Forelimb muscle (tissue), 1 donor: ENCODE measurements around the gene CLRN1. TPM values are rescaled to one million over a fixed set of nuclear protein-coding genes. Genes with fewer than 3 reads are reported as not detected.

Experiments
- DNase-seq: peaks from one replicate; pipeline ENCODE4 v3.0.0-alpha.2; 2013; ENCODE audit warnings: low read depth
- polyA plus RNA-seq: library from polyadenylated mRNA; unstranded; fragments of 120-200 nt; gene quantifications from one replicate; pipeline ENCODE4 v1.2.1, GENCODE V29; 2013; ENCODE audit not compliant: insufficient read length

The CLRN1 gene
- polyA plus RNA-seq, 1 donor = 0.23 TPM

DNA sequence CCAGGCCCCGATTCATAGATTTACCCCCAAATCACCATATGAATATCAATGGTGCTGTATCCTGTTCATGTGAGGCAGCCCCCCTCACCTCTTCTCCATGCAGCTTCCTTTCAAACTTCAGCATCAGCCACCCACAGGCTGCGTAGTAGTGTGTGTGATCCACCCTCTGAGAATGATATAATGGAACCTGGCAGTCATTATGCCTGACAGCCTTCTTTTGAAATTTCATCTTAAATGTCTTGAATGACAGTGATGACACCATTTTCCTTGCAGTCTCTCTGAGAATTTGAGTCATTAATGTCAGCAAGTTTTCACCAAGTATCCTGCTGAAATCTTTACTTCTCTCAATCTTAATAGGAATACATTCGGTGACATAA, 3.5 kb upstream of the CLRN1 start:
- DNase-seq = no peak

DNA sequence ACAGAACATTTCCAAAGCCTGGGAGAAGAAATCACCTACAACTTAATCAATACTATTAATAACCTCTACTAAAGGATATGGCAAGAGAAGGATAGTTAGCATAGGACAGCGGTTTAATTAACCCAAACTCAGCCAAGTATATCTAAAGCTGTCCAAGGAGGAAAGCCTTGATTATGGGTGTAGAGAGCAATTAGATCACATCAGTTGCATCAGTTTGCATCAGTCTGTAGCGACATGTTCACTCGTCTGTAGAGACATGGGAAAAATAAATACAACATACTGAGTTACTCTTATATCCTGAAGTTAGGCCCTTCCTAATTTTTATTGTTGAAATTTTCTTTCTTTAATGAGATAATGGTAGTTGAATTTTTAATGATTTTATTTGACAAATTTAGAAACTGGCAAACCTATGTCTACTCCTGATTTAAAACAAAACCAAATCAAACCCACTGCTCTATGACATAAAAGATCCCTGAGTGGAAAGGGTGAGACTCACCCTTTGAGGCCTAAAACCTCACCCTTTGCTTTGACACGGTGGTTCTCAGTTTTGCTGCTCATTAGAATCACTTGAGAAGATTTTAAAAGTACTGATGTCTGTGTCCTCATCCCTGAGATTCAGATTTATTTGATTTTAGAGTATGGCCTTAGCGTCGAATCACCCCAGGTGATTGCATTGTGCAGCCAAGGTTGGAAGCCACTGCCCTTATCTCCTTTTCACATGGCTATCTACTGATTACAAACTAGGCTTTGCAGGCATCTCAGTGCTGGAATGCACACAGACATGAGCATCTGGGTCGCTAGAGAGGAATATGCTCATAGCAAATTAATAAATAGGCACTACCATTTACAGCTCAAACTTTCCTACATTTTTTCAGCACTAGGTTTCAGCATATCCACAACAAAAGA, 2.8 kb upstream of the CLRN1 start:
- DNase-seq = no peak

DNA sequence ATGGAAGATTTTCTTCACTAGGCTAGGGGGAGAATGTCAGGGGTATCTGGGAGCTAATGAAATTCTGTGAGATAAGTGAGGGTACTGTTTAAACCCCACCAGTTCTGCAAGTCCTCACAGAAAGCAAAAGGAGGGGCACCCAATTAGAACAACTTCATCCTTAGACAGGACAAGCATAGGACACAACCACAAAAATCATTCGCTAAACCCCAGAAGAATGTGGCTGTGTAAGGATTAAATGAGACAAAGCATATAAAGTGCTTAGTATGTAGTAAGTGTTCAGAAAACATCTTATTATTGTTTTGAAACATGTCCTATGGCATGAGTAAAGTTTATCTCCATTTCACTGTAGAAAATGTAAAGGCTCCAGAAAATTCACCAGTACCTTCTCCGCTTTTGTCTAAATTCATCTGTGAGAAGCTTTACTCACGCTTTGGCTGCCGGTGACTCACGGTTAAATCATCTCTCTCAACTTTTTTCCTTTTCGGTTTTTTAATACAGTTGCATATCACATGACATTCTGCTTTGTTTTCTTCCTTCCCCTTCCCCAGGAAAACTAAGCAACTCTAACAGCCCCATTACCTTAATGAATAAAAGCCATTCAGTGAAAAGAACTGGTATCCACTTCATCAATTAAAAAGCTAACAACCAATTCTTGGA, 1.7 kb downstream of the CLRN1 start:
- DNase-seq = no peak

DNA sequence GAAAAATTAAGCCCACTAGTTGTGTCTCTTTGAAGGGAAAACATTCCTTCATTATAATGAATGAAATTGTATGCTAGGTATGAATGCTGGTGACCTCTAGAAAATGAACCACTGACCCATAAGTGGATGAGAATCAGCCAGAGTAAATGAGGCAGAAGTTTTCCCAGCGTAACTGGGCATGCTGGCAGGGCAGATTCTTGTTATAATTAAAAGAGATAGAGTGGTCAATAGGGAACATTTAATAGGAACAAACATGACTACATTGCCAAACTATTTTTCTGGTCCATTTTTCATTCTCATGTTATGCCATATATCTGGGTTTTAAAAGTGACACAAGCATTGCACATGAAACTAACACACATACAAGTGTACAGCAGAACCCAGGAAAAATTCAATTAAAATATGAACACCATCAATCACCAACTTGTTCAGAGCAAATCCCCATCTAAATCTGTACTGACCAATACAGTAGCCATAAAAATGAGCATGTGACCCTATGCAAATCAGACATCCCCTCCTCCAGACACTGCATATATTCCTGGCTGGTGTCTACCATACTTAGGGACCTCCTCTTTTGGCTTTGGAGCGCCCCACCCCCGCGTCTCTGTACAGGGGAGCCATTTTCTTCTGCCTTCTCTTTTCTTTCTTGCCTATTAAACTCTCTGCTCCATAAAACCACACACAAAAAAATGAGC, 4.0 kb downstream of the CLRN1 start:
- no peak for DNase-seq

DNA sequence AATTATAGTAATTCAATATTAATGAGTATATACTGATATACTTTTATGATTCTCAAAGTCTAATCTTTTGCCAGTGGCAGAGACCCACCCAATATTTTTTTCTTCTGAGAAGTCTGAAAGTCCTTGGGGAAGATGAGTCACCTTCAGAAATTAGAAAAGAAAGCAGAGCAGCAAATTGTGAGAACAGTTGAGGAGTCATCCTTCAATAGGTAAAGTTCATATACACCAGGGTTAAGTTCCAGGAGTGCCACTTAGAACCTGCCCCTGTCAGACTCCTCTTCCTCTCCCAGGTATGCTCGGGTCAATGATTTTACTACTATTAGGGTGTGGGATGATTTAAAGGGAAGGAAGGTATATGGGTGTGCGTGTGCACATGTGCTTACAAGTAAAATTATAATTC, 7.1 kb downstream of the CLRN1 start:
- DNase-seq = no peak

DNA sequence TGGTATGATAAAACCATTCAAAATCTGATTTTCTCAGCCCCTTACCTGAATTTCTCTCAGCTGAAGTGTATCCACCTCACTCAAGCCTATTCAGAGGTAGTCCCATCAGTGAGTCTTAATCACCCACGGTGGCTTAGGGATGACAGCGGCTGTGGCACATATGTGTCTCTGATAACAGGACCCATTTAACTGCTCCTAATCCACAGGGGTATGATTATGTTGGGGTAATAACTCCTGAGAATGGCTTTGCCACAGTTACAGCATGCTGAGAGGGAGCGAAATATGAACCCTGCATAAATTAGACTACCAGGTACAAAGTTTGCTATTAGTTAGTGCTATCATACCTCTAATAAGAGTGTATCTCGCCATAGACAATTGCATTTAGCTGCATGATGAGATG, 10.6 kb downstream of the CLRN1 start:
- DNase-seq = no peak

DNA sequence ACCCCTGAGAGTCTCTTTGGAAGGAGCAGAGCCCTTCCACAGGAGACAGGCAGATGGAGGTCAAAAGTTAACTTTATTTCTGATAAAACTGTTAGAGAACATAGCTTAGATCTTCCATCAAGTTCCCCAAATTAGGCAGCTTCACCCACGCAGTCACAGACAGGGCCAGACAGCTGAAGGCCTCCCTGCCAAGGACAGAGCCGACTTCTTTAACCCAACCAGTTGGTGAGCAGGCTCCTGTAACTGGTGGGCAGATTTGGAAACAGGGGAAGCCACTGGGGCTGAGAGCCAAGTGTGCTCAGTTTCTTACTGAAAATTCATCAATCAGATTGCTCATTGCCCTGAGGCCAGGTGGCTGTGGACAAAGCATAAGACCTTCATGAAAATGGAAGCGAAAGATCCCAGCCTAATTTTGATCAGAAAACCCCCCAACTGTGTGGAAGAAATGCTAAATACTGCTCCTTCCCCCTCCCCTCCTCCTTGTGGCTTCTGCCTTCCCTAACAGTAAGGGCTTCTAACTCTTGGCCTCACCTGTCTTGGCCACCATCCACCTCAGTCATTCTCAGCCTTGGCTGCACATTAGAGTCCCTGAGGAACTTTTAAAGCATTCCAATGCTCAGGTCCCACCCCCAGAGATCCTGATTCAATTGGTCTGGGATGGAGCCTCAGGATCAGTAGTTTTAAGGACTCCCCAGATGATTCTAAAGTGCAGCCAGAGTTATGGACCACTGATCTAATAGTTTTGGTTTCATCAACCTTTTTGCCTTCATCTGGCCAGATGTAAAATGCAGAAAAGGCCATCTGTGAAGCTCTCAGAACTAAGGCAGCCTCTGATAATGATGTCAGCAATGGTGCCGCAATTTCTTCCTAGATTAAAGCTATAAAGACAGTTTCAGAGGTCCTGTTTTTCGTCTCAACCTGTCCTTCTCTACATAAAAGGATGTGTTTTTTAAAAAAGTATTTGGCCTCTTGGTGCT, 11.5 kb downstream of the CLRN1 start:
- DNase-seq = no peak

DNA sequence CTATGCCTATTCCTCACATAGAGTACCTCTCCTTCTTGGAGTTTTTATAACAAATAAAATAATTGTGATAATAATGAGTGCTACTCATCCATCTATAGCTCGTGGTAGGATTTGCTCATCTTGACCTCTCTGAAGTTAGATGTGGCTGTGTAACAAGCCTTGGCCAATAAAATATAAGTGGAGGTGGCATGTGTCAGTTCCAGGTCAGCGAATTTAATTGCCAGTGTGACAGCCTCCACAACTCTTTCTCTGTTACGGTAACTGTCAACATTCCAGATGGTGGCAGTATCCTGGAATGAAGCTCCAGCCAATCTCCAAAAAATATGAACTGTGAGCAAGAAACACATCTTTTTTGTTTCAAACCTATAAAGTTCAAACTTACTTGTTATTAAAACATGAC, 13.8 kb downstream of the CLRN1 start:
- DNase-seq = no peak

DNA sequence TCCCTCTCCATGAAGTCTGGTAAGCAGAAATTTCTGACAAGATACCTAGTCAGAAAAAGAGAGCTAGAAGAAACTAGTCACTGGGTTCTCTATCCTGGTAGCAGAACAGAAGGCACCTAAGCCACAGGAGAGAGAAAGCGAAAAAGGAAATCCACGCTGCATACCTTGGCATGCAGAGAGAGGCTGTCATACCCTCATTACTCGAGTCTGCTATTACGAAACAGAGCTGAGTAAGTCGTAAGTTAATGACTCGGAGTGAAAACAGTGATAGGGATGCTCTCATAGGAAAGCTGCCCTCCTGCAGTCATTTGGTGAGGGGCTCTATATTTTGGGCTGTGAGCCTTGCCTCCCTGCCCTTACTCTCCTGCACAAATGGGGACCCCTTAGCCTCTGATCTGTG, 16.2 kb downstream of the CLRN1 start:
- no peak for DNase-seq

DNA sequence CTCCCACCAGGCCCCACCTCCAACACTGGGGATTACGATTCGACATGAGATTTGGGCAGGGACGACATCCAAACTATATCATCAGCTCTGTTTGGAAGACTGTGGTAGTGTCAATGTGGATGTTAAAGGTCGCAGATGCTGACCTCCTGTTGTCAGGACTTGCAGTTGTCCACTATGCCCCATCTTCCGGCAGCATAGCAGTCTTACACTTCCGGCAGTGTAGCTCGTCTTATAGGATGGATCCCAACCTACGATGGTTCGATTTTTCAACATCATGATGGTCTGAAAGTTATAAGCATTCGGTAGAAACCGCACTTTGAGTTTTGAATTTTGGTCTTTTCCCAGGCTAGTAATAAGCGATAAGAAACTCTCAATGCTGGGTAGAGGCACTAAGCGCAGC, 20.6 kb downstream of the CLRN1 start:
- DNase-seq = no peak

DNA sequence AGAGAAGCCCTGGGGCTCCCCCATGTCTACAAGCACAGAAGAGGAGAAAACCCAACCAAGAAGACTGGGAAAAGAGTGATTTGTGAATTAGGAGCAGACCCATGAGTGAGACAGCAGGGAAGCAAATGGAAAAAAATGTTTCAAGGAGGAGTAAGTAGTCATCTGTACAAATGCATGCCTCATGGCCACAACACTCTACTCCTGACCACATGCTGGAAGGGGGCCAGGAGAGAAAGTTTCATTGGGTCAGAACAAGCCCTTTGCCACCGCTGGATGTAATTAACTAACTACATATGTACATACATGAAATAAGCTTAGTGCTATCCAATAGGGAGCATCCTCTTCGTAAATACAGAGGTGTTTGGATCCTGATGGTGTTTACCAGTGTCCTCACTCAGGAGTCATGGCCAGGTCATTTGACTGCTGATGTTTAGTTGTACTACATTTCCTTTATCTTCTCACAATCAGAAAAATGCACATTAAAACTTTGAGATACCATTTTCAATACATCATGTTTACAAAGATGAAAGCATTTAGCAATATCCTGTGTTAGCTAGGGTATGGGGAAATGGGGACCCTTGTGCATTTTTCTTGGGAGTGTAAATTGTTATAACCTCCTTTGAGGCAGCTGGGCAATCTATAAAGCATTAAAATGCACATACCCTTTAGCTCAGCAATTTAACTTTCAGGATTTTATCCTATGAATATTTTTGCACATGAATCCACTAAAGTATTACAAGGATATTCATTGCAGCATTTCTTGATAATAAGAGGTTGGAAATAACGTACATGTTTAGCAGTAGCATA, 27.1 kb downstream of the CLRN1 start:
- no peak for DNase-seq

DNA sequence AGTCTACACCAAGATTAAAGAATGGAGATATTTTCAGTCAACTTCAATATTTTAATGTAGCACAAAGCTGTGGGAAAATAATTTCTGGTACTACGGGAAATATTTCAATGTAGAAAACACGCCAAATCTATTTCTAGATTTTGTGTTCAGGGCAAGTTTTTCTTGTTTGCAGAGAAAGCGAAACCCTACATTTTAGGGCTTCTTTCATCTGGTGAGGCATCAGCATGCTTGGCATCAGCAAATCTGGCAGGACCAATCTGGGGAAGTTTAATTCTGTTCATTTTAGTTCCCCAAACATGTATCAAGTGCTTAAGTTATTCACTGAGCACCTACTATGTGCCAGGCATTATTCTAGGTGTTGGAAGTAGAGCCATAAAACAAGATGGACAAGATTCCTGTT, 30.3 kb downstream of the CLRN1 start:
- DNase-seq = no peak

DNA sequence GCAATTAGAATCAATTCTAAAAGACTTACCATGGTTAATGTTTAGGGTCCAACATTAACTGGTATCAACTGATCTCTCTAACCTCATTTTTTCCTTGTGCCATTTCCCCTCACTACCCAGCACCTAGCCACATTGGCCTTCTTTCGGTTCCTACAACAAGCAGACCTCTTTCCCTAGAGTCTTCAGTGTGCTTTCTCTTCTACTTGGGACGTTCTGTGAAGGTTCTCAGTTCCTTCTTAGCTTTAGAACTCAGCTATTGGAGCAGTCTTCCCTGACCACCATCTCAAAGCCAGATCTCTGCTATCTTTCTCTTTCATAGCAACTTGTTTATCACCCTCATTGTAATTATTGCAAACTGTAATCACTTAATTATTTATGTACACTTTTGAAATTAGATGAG, 35.8 kb downstream of the CLRN1 start:
- DNase-seq = no peak

DNA sequence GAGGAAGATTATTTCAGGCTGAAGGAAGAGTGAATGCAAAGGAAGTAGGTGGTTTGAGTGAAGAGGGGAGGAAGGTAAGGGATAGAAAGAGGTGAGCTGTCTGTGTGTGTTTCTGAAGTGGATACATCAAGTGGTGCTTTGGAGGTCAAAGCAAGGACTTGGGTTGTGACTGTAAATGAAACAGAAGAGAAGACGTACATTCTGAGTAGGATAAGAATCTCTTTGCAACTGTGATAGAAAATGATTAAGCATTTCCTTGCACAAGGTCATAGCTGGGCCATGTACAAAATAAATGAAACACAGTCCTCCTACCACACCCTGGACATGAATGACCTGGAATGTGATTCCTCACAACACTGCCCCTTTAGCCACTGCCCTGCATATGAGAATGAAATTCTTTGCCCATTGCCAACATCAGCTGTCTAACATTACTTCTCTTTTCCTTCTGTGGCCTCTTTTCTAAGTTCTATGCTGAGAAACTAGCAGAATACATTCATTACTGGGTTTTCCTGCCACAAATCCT, 39.0 kb downstream of the CLRN1 start:
- no peak for DNase-seq

DNA sequence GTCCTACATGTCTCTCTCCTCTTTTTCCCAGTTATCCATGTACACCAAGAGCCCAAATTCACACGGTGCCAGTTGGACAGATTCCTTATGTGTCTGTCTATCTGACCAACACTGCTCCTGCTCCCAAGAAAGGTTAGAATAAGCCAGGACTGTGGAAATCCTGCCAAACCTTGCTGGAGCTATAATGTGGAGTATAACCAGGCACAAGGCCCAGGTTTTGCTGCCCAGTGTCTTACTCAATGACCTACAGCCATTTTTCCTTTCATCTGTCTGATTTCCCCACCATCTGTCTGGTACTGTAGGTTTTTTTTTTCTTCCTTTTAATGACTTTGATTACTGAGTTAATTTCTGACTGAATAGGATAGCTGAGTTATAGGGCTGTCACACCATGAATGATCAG, 40.8 kb downstream of the CLRN1 start:
- no peak for DNase-seq

DNA sequence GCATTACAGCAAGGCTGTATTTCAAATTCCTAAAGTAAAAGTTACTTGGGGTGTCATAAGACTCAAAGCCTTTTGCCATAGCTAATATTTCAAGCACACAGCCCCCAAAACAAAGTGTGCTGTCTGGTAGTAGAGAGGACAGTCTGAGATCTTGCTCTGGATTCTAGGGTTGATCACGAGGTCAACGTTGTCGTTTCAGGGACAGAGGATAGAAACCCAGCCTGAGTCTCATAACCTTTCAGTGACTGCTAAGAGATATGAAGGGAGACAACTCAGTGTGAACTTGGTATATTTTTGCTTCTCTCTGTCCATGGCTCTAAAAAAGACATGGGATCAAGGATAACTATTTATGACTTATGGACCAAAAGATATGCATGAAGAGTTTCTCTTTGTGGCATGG, 41.7 kb downstream of the CLRN1 start:
- no peak for DNase-seq

DNA sequence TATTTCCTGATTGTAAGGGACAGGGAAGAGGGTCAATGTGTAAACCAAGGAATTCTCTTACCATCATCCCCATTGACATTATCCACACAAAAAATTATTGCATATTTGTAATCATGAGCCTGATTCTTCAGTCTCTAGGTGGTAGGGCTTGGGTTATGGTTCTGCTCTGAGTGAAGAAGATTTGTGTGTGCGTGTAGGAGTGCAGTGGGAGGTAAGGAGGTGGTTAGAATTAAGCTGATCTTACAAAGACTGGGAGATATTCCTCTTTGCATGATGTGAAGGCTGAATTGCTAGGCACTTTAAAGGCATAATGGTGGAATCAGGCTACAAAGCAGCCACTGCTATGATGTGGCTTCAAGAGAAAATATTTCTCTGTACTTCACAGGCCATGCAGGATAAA, 44.3 kb downstream of the CLRN1 start:
- no peak for DNase-seq

DNA sequence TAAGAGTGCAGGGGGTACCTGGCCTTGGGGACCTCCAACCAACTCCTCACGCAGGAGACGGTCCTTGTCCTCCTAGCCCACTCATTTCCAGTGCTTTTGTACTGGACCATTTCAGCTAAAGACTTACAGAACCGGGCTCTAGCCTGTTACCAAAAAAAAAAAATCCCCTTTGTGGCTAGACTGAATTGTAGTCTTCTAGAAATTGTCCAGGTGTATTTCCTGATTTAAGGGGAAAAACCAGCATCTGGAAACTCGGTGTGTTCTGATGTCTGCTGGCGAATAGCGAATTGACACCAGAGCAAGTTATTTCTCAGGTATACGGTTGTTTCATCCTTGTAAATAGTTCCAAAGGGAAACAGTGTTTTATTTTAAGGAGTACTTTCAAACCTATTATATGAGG, 46.2 kb downstream of the CLRN1 start:
- no peak for DNase-seq

DNA sequence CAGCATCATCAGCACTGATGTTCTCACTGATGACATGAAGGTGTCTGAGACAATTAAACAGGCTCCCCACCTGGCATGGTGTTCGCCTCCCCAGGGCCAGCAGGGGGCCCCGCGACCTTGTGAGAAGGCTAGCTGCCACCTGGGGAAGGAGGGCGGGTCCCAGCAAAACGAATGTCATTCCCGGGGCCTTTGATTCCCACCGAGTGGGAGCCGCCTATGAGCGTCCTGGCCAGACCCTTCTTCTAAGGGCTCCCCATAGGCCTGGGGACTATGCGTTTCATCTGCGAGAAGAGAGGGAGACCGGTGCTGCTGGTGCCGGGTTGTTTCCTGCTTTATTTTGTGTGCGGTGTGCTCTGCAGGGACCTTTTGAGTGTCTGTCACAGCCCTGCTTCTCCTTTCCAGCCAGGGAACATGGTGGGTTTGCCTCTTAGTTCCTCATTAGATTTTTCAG, 46.8 kb downstream of the CLRN1 start:
- no peak for DNase-seq

DNA sequence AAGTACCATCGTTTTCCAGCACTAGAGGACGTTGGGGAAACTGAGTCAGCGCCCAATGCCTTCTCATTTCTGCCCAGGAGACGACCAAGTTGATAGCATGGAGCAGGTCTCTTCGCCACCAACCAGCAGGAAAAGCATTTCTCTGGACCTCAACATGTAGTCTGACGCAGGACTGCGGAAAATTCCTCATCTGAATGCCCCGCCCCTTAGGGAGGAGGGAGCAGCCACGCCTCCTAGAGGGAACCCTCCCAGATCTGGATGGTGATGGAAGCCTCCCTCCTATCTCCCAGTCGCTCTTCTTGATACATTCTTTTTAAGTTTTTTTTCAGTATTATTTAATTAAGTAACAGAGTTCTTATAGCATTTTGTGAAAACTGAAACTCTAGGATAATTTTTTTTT, 49.9 kb downstream of the CLRN1 start:
- no peak for DNase-seq
